Transverse colon (tissue), 4 donors: ENCODE measurements around the gene SLC2A13. TPM values are rescaled to one million over a fixed set of nuclear protein-coding genes. Genes with fewer than 3 reads are reported as not detected.

Source experiments
- DNase-seq: peaks from one replicate; pipeline ENCODE4 v3.0.0-alpha.2; 2019
- H3K27ac ChIP-seq, 4 donors: fragments of 200-600 bp; sonication (generic); 2 replicates each; pipeline ENCODE4 v1.5.1; 2016 to 2018; ENCODE audit warnings: inconsistent platforms in 4 of 4
- H3K27me3 ChIP-seq: fragments of 200-600 bp; sonication (generic); 2 replicates; pipeline ENCODE4 v1.5.1; 2017; ENCODE audit warnings: inconsistent platforms
- H3K36me3 ChIP-seq, 4 donors: fragments of 200-600 bp; sonication (generic); 2 replicates each; pipeline ENCODE4 v1.5.1; 2017 to 2019; ENCODE audit warnings: inconsistent platforms in 4 of 4
- H3K4me1 ChIP-seq, 4 donors: fragments of 200-600 bp; sonication (generic); 2 replicates each; pipeline ENCODE4 v1.5.1; 2017 to 2020; ENCODE audit warnings: inconsistent platforms in 4 of 4
- H3K4me3 ChIP-seq, 4 donors: fragments of 200-600 bp; sonication (generic); 1 replicate in 1 of 4; 2 replicates in 3 of 4; pipeline versions ENCODE4 v1.5.1 to v1.6.1; 2017 to 2019; ENCODE audit warnings: inconsistent platforms in 4 of 4
- H3K9me3 ChIP-seq, 2 donors: fragments of 200-600 bp; sonication (generic); 2 replicates each; pipeline ENCODE4 v1.5.1; 2017 to 2019; ENCODE audit warnings: inconsistent platforms in 2 of 2
- CTCF ChIP-seq, 5 experiments: fragments of 200-600 bp in 3 of 5; fragments of 450-650 bp in 2 of 5; sonication (generic) in 3 of 5; IDR thresholded peaks; 1 replicate in 2 of 5; 2 replicates in 3 of 5; pipeline ENCODE4 v1.5.1; 2016 to 2017; ENCODE audit warnings: antibody characterized with exemption in 5 of 5, inconsistent platforms in 3 of 5, mild to moderate bottlenecking in 2 of 5, moderate library complexity in 1 of 5
- EP300 ChIP-seq: sonication (generic); formaldehyde crosslinking; IDR thresholded peaks from one replicate; pipeline ENCODE4 v1.6.1; 2017; ENCODE audit warnings: antibody characterized with exemption, low read depth
- POLR2A ChIP-seq: fragments of 450-650 bp; IDR thresholded peaks from one replicate; pipeline ENCODE4 v1.6.1; 2016; ENCODE audit warnings: antibody characterized with exemption, mild to moderate bottlenecking, moderate library complexity
- POLR2AphosphoS5 ChIP-seq, 3 donors: sonication (generic); formaldehyde crosslinking; IDR thresholded peaks; one replicate each; pipeline ENCODE4 v1.6.1; 2016; ENCODE audit warnings: antibody characterized with exemption in 3 of 3
- WGBS, 2 donors: methylation state at CpG; one replicate each; pipeline ENCODE4 v1.1.5; 2018; ENCODE audit warnings: low coverage in 1 of 2; 5-methylcytosine and 5-hydroxymethylcytosine counted together
- in situ Hi-C, 4 donors: fragments of 200-750 bp; cut with MboI; loops; one replicate each; pipeline versions ENCODE4 v1.15.0 to v1.15.1; 2017; ENCODE audit warnings: low sequenced_read_pairs in 3 of 4, low pct_ligation_motif_present in 1 of 4, low pct_unique_long_range_greater_than_20kb in 1 of 4
- intact Hi-C: fragments of 100-400 bp; cut with DNase I; formaldehyde crosslinking; loops from one replicate; pipeline ENCODE4 v1.15.1; 2023; ENCODE audit warnings: low total_unique reads
- total RNA-seq, 4 donors: library from RNA; depleted of rRNA; stranded (reverse); fragments of >200 nt; gene quantifications; one replicate each; pipeline ENCODE4 v1.1.0, GENCODE V29; 2016

The SLC2A13 gene
- total RNA-seq, 4 donors from 2014 or later, result 31.8 to 70.7 (median 46.8) TPM

GRCh38 chr12:39946361-39947280 lies 159.3 kb downstream of the SLC2A13 start:
- TF ChIP-seq POLR2AphosphoS5 (IDR thresholded peaks at IDR 0.05), result no peak
- no peak for TF ChIP-seq CTCF (IDR thresholded peaks at IDR 0.05)
- TF ChIP-seq POLR2A, result no peak
- no peak for TF ChIP-seq EP300
- Histone ChIP-seq H3K4me1 (no peaks in the 10 kb centered on the region), H3K4me3 (no peak overlapping the region), H3K27me3 (no peaks in the 10 kb centered on the region), H3K27ac (no peak overlapping the region), H3K9me3 (peaks cover 0 to 3% of the 10 kb centered on the region in 2 donors), H3K36me3 (no peaks in the 10 kb centered on the region)
- intact Hi-C loops (no loop called here), in situ Hi-C loops (no loop called here)
- no peak for DNase-seq
- 95 to 97% methylated on average over 6 to 14 of the region's 14 CpGs for WGBS, 2 donors

GRCh38 chr12:39937119-39937518 lies 168.8 kb downstream of the SLC2A13 start:
- no peak for DNase-seq
- H3K9me3 ChIP-seq, result no peaks in the 10 kb centered on the region
- H3K27me3 ChIP-seq, result no peaks in the 10 kb centered on the region
- 74 to 86% methylated on average over 1 of the region's 1 CpG for WGBS, 2 donors
- TF ChIP-seq CTCF (IDR thresholded peaks at IDR 0.05), result no peak
- no peak for TF ChIP-seq POLR2A
- no peak for TF ChIP-seq POLR2AphosphoS5 (IDR thresholded peaks at IDR 0.05)
- TF ChIP-seq EP300, result no peak
- intact Hi-C loops, result no loop called here
- H3K36me3 ChIP-seq, result no peaks in the 10 kb centered on the region
- in situ Hi-C loops, result no loop called here
- H3K4me3 ChIP-seq, result no peak overlapping the region
- peaks cover 0 to 4% (median 0%) of the 10 kb centered on the region in 4 donors for H3K4me1 ChIP-seq
- no peak overlapping the region for H3K27ac ChIP-seq

- Histone ChIP-seq H3K4me3 (no peak overlapping the region), H3K4me1 (peaks cover 0 to 13% (median 4%) of the 10 kb centered on the region in 4 donors), H3K27me3 (no peaks in the 10 kb centered on the region), H3K9me3 (no peaks in the 10 kb centered on the region), H3K27ac (peak overlapping the region in 1 of 4 donors; percentile 33), H3K36me3 (no peaks in the 10 kb centered on the region)
- intact Hi-C loops, result no loop called here
- no peak for DNase-seq
- in situ Hi-C loops, result no loop called here
- 56% methylated on average over 2 of the region's 2 CpGs; no CpG with 5 or more reads in 1 of the 2 donors for WGBS, 2 donors
- TF ChIP-seq EP300 (no peak), POLR2A (no peak), CTCF (IDR thresholded peaks at IDR 0.05) (no peak), POLR2AphosphoS5 (IDR thresholded peaks at IDR 0.05) (no peak)
Measured at GRCh38 chr12:39935839-39936238, 170.0 kb downstream of the SLC2A13 start.

GRCh38 chr12:39935275-39935674 lies 170.6 kb downstream of the SLC2A13 start:
- Histone ChIP-seq H3K36me3 (no peaks in the 10 kb centered on the region), H3K27me3 (no peaks in the 10 kb centered on the region), H3K4me1 (peaks cover 0 to 13% (median 4%) of the 10 kb centered on the region in 4 donors), H3K27ac (peak overlapping the region in 1 of 4 donors; percentile 33), H3K9me3 (no peaks in the 10 kb centered on the region), H3K4me3 (no peak overlapping the region)
- 64 to 100% methylated on average over 1 of the region's 1 CpG for WGBS, 2 donors
- DNase-seq, result no peak
- in situ Hi-C loops (no loop called here), intact Hi-C loops (no loop called here)
- TF ChIP-seq POLR2AphosphoS5 (IDR thresholded peaks at IDR 0.05) (no peak), CTCF (IDR thresholded peaks at IDR 0.05) (no peak), POLR2A (no peak), EP300 (no peak)
